Pancreas (tissue), 10 donors: Measurements from ENCODE around the gene TANGO2. TPM values are rescaled to one million over a fixed set of nuclear protein-coding genes. Genes with fewer than 3 reads are reported as not detected.

Experiments
- ATAC-seq, 4 donors: fragments of 200-7000 bp; cut with Tn5 transposase; one replicate each; pipeline versions ENCODE4 v1.8.0 to v1.9.1; 2020; ENCODE audit warnings: mild to moderate bottlenecking in 4 of 4, moderate library complexity in 4 of 4
- DNase-seq, 6 donors: peaks; one replicate each; pipeline ENCODE4 v3.0.0-alpha.2; 2020
- FAIRE-seq: peaks from 2 replicates; lab custom pipeline; 2012; peaks lifted over from hg19 to GRCh38; lab: Jason Lieb, UNC
- H3K27ac ChIP-seq, 4 donors: fragments of 200-600 bp; sonication (generic); 1 replicate in 3 of 4; 2 replicates in 1 of 4; pipeline versions ENCODE4 v1.5.0 to v1.8.0; 2020
- H3K27me3 ChIP-seq, 4 donors: fragments of 200-600 bp; one replicate each; pipeline ENCODE4 v1.8.0; 2021
- H3K36me3 ChIP-seq, 3 donors: fragments of 200-600 bp; sonication (generic) in 1 of 3; one replicate each; pipeline versions ENCODE4 v1.5.0 to v1.8.0; 2020 to 2021
- H3K4me1 ChIP-seq, 3 donors: fragments of 200-600 bp; one replicate each; pipeline ENCODE4 v1.8.0; 2021
- H3K4me3 ChIP-seq, 4 donors: fragments of 200-600 bp; sonication (generic) in 2 of 4; one replicate each; pipeline versions ENCODE4 v1.5.0 to v1.8.0; 2020 to 2021
- H3K9me3 ChIP-seq, 4 donors: fragments of 200-600 bp; one replicate each; pipeline ENCODE4 v1.8.0; 2021
- CTCF ChIP-seq, 4 donors: fragments of 200-600 bp; sonication (generic) in 3 of 4; IDR thresholded peaks; one replicate each; pipeline versions ENCODE4 v1.5.0 to v1.8.0; 2021; ENCODE audit warnings: antibody characterized with exemption in 4 of 4
- whole genome bisulfite sequencing, 2 donors: extraction: QIAGEN DNeasy Blood & Tissue Kit; methylation state at CpG; one replicate each; pipeline ENCODE4 v1.1.7; 2013; 5-methylcytosine and 5-hydroxymethylcytosine counted together
- intact Hi-C, 3 donors: fragments of 100-400 bp; cut with DNase I; formaldehyde crosslinking; loops; one replicate each; pipeline versions ENCODE4 v1.11.1 to v1.14.2; 2022
- polyA plus RNA-seq, 2 donors: library from polyadenylated mRNA; stranded (reverse); fragments of 200-250 nt; gene quantifications; one replicate each; pipeline ENCODE4 v1.2.3, GENCODE V29; 2013
- total RNA-seq, 6 donors: library from RNA; stranded (reverse); fragmentation: NEBNext Ultra II Directional in 4 of 6; extraction: Animal tissue kit (Norgen Biotek cat#: 25700) in 4 of 6; gene quantifications; one replicate each; pipeline versions ENCODE4 v1.2.1 to v1.2.4, GENCODE V29; 2021 to 2023
- donor health status: healthy with polysubstance abuse.
- donor health status: DM: no; HTN: no; CAD: no; lungs with moderate emphysema.
- donor health status: DM: no; HTN: no; CAD: no.
- donor health status: control.
- donor health status: control.
- donor health status: Bipolar disorder and iron deficiency.
- donor health status: DM: yes; HTN: yes; CAD: no.
- donor health status: DM: no; HTN: no; CAD: no.
- donor health status: DM: no; HTN: no; CAD: no.
- donor health status: DM: yes; HTN: yes; CAD: no.

Gene TANGO2
- total and polyA plus RNA-seq, 8 donors = 4.0 to 20.4 (median 11.5) TPM

GRCh38 chr22:19989725-19990067, 31.2 kb upstream of the TANGO2 start:
- H3K4me1 ChIP-seq = peaks cover 0 to 7% (median 5%) of the 10 kb centered on the region in 3 donors
- intact Hi-C loops = no loop called here
- 81 to 90% methylated on average over 3 of the region's 3 CpGs for WGBS, 2 donors
- H3K4me3 ChIP-seq = no peak overlapping the region
- no peak overlapping the region for H3K27ac ChIP-seq
- peak in 1 of 6 donors; percentile 14 for DNase-seq
- no peaks in the 10 kb centered on the region for H3K27me3 ChIP-seq
- no peaks in the 10 kb centered on the region for H3K36me3 ChIP-seq
- no peak for ATAC-seq
- TF ChIP-seq CTCF (IDR thresholded peaks at IDR 0.05) = no peak
- H3K9me3 ChIP-seq = no peaks in the 10 kb centered on the region
- no peak for FAIRE-seq

- intact Hi-C loops = no loop called here
- TF ChIP-seq CTCF (IDR thresholded peaks at IDR 0.05) = no peak
- H3K27me3 ChIP-seq = no peaks in the 10 kb centered on the region
- WGBS, 2 donors = 47 to 100% methylated on average over 2 of the region's 2 CpGs
- FAIRE-seq (no peak), DNase-seq (peak in 2 of 6 donors; percentile 5 to 21), ATAC-seq (no peak)
- no peaks in the 10 kb centered on the region for H3K9me3 ChIP-seq
- H3K4me3 ChIP-seq = no peak overlapping the region
- H3K27ac ChIP-seq = no peak overlapping the region
- no peaks in the 10 kb centered on the region for H3K36me3 ChIP-seq
- H3K4me1 ChIP-seq = peaks cover 0 to 7% (median 5%) of the 10 kb centered on the region in 3 donors
Measured at GRCh38 chr22:19990188-19990587, 30.7 kb upstream of the TANGO2 start.

- DNase-seq = peak in 2 of 6 donors; percentile 13 to 56
- H3K27me3 ChIP-seq = no peaks in the 10 kb centered on the region
- no peak overlapping the region for H3K27ac ChIP-seq
- no peak for TF ChIP-seq CTCF (IDR thresholded peaks at IDR 0.05)
- no peak for ATAC-seq
- intact Hi-C loops = no loop called here
- peaks cover 0 to 6% (median 5%) of the 10 kb centered on the region in 3 donors for H3K4me1 ChIP-seq
- no peak overlapping the region for H3K4me3 ChIP-seq
- no peaks in the 10 kb centered on the region for H3K36me3 ChIP-seq
- WGBS, 2 donors = 93 to 95% methylated on average over 20 of the region's 20 CpGs
- no peaks in the 10 kb centered on the region for H3K9me3 ChIP-seq
- FAIRE-seq = no peak
Measured at GRCh38 chr22:19990609-19991394, 30.1 kb upstream of the TANGO2 start.

- FAIRE-seq (no peak), DNase-seq (no peak), ATAC-seq (no peak)
- Histone ChIP-seq H3K27me3 (no peaks in the 10 kb centered on the region), H3K9me3 (no peaks in the 10 kb centered on the region), H3K36me3 (no peaks in the 10 kb centered on the region), H3K27ac (no peak overlapping the region), H3K4me1 (peaks cover 0 to 3% (median 1%) of the 10 kb centered on the region in 3 donors), H3K4me3 (no peak overlapping the region)
- intact Hi-C loops = no loop called here
- TF ChIP-seq CTCF (IDR thresholded peaks at IDR 0.05) = no peak
Measured at GRCh38 chr22:19991395-19991644, 29.6 kb upstream of the TANGO2 start.

- Histone ChIP-seq H3K4me1 (no peaks in the 10 kb centered on the region), H3K27ac (no peak overlapping the region), H3K27me3 (no peaks in the 10 kb centered on the region), H3K36me3 (no peaks in the 10 kb centered on the region), H3K9me3 (no peaks in the 10 kb centered on the region), H3K4me3 (no peak overlapping the region)
- WGBS, 2 donors = 90 to 91% methylated on average over 23 of the region's 23 CpGs
- no peak for TF ChIP-seq CTCF (IDR thresholded peaks at IDR 0.05)
- peak in 2 of 6 donors; percentile 16 to 55 for DNase-seq
- intact Hi-C loops = no loop called here
- no peak for ATAC-seq
- FAIRE-seq = no peak
Measured at GRCh38 chr22:19991645-19992451, 29.1 kb upstream of the TANGO2 start.
